Ishikawa (cell line): Measurements from ENCODE around the gene MYH2.

Experiments used
- CEBPB ChIP-seq: IDR thresholded peaks from 2 replicates; pipeline ENCODE4 v1.6.1; 2012
- CREB1 ChIP-seq: IDR thresholded peaks from 2 replicates; pipeline ENCODE4 v1.6.1; 2012; ENCODE audit warnings: low read depth
- EGR1 ChIP-seq: IDR thresholded peaks from 2 replicates; pipeline ENCODE4 v1.6.1; 2012
- EP300 ChIP-seq: IDR thresholded peaks from 2 replicates; pipeline ENCODE4 v1.6.1; 2012; ENCODE audit warnings: borderline replicate concordance
- FOXM1 ChIP-seq: IDR thresholded peaks from 2 replicates; pipeline ENCODE4 v1.6.1; 2012; ENCODE audit warnings: low read depth, borderline replicate concordance
- MAX ChIP-seq: IDR thresholded peaks from 2 replicates; pipeline ENCODE4 v1.6.1; 2012
- NFIC ChIP-seq: IDR thresholded peaks from 2 replicates; pipeline ENCODE4 v1.6.1; 2012
- RAD21 ChIP-seq: IDR thresholded peaks from 2 replicates; pipeline ENCODE4 v1.6.1; 2012; ENCODE audit warnings: low read depth
- REST ChIP-seq: IDR thresholded peaks from 2 replicates; pipeline ENCODE4 v1.6.1; 2012; ENCODE audit warnings: low read depth, mild to moderate bottlenecking
- TAF1 ChIP-seq: IDR thresholded peaks from 2 replicates; pipeline ENCODE4 v1.6.1; 2012; ENCODE audit warnings: low read depth, mild to moderate bottlenecking
- TCF12 ChIP-seq: IDR thresholded peaks from 2 replicates; pipeline ENCODE4 v1.6.1; 2012; ENCODE audit warnings: low read depth
- TEAD4 ChIP-seq: IDR thresholded peaks from 2 replicates; pipeline ENCODE4 v1.6.1; 2012
- USF1 ChIP-seq: IDR thresholded peaks from 2 replicates; pipeline ENCODE4 v1.6.1; 2012
- YY1 ChIP-seq: IDR thresholded peaks from 2 replicates; pipeline ENCODE4 v1.6.1; 2012; ENCODE audit warnings: low read depth
- ZBTB7A ChIP-seq: IDR thresholded peaks from 2 replicates; pipeline ENCODE4 v1.6.1; 2012; ENCODE audit warnings: low read depth

The MYH2 gene

GRCh38 chr17:10549096-10549842, at the start of gene MYH2:
Gene MYH2 (minus strand): TSS chr17:10549658. CDS start chr17:10547920, 1,738 bp downstream.
- TF ChIP-seq USF1 (no peak), ZBTB7A (no peak), MAX (no peak)

GRCh38 chr17:10598621-10599020, 49.2 kb upstream of the MYH2 start:
- TF ChIP-seq TEAD4 (no peak), ZBTB7A (no peak), EP300 (no peak), TAF1 (no peak)

- TF ChIP-seq TAF1: no peak
- TF ChIP-seq NFIC: no peak
- no peak for TF ChIP-seq CEBPB
- no peak for TF ChIP-seq RAD21
- no peak for TF ChIP-seq TEAD4
- TF ChIP-seq ZBTB7A: no peak
- TF ChIP-seq FOXM1: no peak
- TF ChIP-seq TCF12: no peak
- no peak for TF ChIP-seq EP300
- no peak for TF ChIP-seq CREB1
- TF ChIP-seq MAX: no peak
- no peak for TF ChIP-seq YY1
- TF ChIP-seq USF1: no peak
- no peak for TF ChIP-seq REST
- no peak for TF ChIP-seq EGR1
Measured at GRCh38 chr17:10589553-10590145, 40.2 kb upstream of the MYH2 start.

GRCh38 chr17:10585529-10585928, 36.1 kb upstream of the MYH2 start:
- TF ChIP-seq EGR1: no peak
- TF ChIP-seq REST: no peak
- TF ChIP-seq CREB1: no peak
- TF ChIP-seq TAF1: no peak
- TF ChIP-seq MAX: no peak
- TF ChIP-seq CEBPB: no peak
- no peak for TF ChIP-seq RAD21
- no peak for TF ChIP-seq USF1
- TF ChIP-seq EP300: no peak
- TF ChIP-seq NFIC: no peak
- TF ChIP-seq ZBTB7A: no peak
- no peak for TF ChIP-seq TCF12
- TF ChIP-seq TEAD4: no peak
- TF ChIP-seq FOXM1: no peak

- TF ChIP-seq CREB1 (no peak), MAX (no peak), REST (no peak), YY1 (no peak)
Measured at GRCh38 chr17:10583834-10584233, 34.4 kb upstream of the MYH2 start.
